Esophagus squamous epithelium (tissue), 5 donors: ENCODE results near the gene SAA1. TPM values are rescaled to one million over a fixed set of nuclear protein-coding genes. Genes with fewer than 3 reads are reported as not detected.
A peak's percentile ranks its signal among the peaks of the same experiment; 100 is the strongest.

Experiments
- DNase-seq: peaks from one replicate; lab custom pipeline; 2025; lab: John Stamatoyannopoulos, UW
- H3K27ac ChIP-seq, 4 donors: fragments of 200-600 bp; sonication (generic); one replicate each; pipeline ENCODE4 v1.5.1; 2016 to 2019; ENCODE audit warnings: mild to moderate bottlenecking in 1 of 4
- H3K27me3 ChIP-seq, 4 donors: fragments of 200-600 bp; sonication (generic); 1 replicate in 3 of 4; 2 replicates in 1 of 4; pipeline versions ENCODE4 v1.5.1 to v1.6.0; 2017 to 2021; ENCODE audit warnings: antibody characterized with exemption in 1 of 4
- H3K36me3 ChIP-seq, 3 donors: fragments of 200-600 bp; sonication (generic); one replicate each; pipeline ENCODE4 v1.5.1; 2016 to 2019
- H3K4me1 ChIP-seq, 3 donors: fragments of 200-600 bp; sonication (generic); one replicate each; pipeline ENCODE4 v1.5.1; 2017 to 2019
- H3K4me3 ChIP-seq, 4 donors: fragments of 200-600 bp; sonication (generic); 1 replicate in 3 of 4; 2 replicates in 1 of 4; pipeline ENCODE4 v1.5.1; 2016 to 2019; ENCODE audit warnings: mild to moderate bottlenecking in 2 of 4, moderate library complexity in 1 of 4
- H3K9me3 ChIP-seq, 3 donors: fragments of 200-600 bp; sonication (generic); one replicate each; pipeline ENCODE4 v1.5.1; 2016 to 2019
- CTCF ChIP-seq, 6 experiments: fragments of 450-650 bp in 4 of 6; fragments of 200-600 bp in 2 of 6; sonication (generic) in 2 of 6; IDR thresholded peaks; one replicate each; pipeline ENCODE4 v1.5.1; 2016 to 2019; ENCODE audit warnings: antibody characterized with exemption in 6 of 6, mild to moderate bottlenecking in 4 of 6, moderate library complexity in 4 of 6
- POLR2A ChIP-seq, 4 donors: fragments of 450-650 bp; IDR thresholded peaks; one replicate each; pipeline ENCODE4 v1.6.1; 2017; ENCODE audit warnings: antibody characterized with exemption in 4 of 4, mild to moderate bottlenecking in 4 of 4, moderate library complexity in 3 of 4
- WGBS, 2 donors: methylation state at CpG; one replicate each; pipeline ENCODE4 v1.1.5; 2018; 5-methylcytosine and 5-hydroxymethylcytosine counted together
- intact Hi-C: fragments of 100-400 bp; cut with DNase I; formaldehyde crosslinking; loops from one replicate; pipeline ENCODE4 v1.15.0; 2022
- small RNA-seq, 4 donors: library from RNA; depleted of rRNA; stranded (forward); fragments of <200 nt; gene quantifications; one replicate each; pipeline ENCODE3, GENCODE V24; 2016
- total RNA-seq, 4 donors: library from RNA; depleted of rRNA; stranded (reverse); fragments of >200 nt; gene quantifications; one replicate each; pipeline ENCODE4 v1.1.0, GENCODE V29; 2016
- donor health status: DM: yes; HTN: yes; CAD: no.

The SAA1 gene
- total RNA-seq, 4 donors from 2014 or later, result 2.3 to 207 (median 22.6) TPM

DNA sequence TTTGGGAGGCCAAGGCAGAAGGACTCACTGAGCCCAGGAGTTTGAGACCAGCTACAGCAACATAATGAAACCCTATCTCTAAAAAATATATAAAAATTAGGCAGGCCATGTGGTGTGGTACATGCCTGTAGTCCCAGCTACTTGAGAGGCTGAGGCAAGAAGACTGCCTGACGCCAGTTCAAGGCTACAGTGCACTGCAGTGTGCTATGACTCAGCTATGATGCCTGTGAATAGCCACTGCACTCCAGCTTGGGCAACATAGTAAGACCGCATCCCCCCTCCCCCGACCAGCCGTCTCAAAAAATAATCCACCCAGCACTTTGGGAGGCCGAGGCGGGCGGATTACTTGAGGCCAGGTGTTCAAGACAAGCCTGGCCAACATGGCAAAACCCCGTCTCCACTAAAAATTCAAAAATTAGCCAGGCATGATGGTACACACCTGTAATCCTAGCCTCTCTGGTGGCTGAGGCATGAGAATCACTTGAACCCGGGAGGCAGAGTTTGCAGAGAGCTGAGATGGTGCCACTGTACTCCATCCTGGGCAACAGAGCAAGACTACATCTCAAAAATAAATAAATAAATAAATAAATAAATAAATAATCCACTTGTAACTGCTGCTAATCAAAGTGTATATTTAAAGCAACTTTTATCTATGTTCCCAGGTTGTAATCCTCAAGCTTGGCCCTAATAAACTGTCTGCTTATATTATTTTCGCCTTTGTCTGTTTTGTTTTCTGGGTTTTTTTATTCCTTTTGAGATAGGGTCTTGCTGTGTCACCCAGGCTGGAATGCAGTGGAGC, 48.1 kb downstream of the SAA1 start:
- H3K4me3 ChIP-seq, result no peak overlapping the region
- WGBS, 2 donors, result 62 to 88% methylated on average over 4 to 5 of the region's 10 CpGs
- intact Hi-C loops, result no loop called here
- H3K9me3 ChIP-seq, result no peaks in the 10 kb centered on the region
- peak overlapping the region in 2 of 4 donors; percentile 62 to 76 for H3K27ac ChIP-seq
- H3K4me1 ChIP-seq, result peaks cover 15 to 45% (median 26%) of the 10 kb centered on the region in 3 donors
- no peaks in the 10 kb centered on the region for H3K27me3 ChIP-seq
- peaks cover 0 to 35% (median 3%) of the 10 kb centered on the region in 3 donors for H3K36me3 ChIP-seq
- no peak for DNase-seq
- TF ChIP-seq CTCF (IDR thresholded peaks at IDR 0.05) (no peak), POLR2A (IDR thresholded peaks at IDR 0.05) (no peak)

GRCh38 chr11:18314784-18315523, 48.9 kb downstream of the SAA1 start:
- Histone ChIP-seq H3K27ac (no peak overlapping the region), H3K36me3 (peaks cover 0 to 27% (median 0%) of the 10 kb centered on the region in 3 donors), H3K9me3 (no peaks in the 10 kb centered on the region), H3K4me3 (no peak overlapping the region), H3K27me3 (no peaks in the 10 kb centered on the region), H3K4me1 (peaks cover 15 to 49% (median 25%) of the 10 kb centered on the region in 3 donors)
- intact Hi-C loops, result no loop called here
- TF ChIP-seq CTCF (IDR thresholded peaks at IDR 0.05) (no peak), POLR2A (IDR thresholded peaks at IDR 0.05) (no peak)
- WGBS, 2 donors, result 85 to 87% methylated on average over 9 of the region's 9 CpGs
- no peak for DNase-seq

GRCh38 chr11:18315893-18316292, 49.8 kb downstream of the SAA1 start:
- TF ChIP-seq POLR2A (IDR thresholded peaks at IDR 0.05) (no peak), CTCF (IDR thresholded peaks at IDR 0.05) (no peak)
- WGBS, 2 donors, result 94 to 100% methylated on average over 1 to 2 of the region's 2 CpGs
- intact Hi-C loops, result no loop called here
- Histone ChIP-seq H3K9me3 (no peaks in the 10 kb centered on the region), H3K4me1 (peaks cover 21 to 51% (median 26%) of the 10 kb centered on the region in 3 donors), H3K4me3 (no peak overlapping the region), H3K36me3 (peaks cover 0 to 18% (median 0%) of the 10 kb centered on the region in 3 donors), H3K27ac (no peak overlapping the region), H3K27me3 (no peaks in the 10 kb centered on the region)
- DNase-seq, result no peak

GRCh38 chr11:18317551-18317950, 51.5 kb downstream of the SAA1 start:
- H3K27me3 ChIP-seq, result no peaks in the 10 kb centered on the region
- DNase-seq, result no peak
- 84% methylated on average over 4 of the region's 4 CpGs for WGBS, 2 donors
- intact Hi-C loops, result no loop called here
- H3K36me3 ChIP-seq, result peaks cover 0 to 15% (median 0%) of the 10 kb centered on the region in 3 donors
- no peak for TF ChIP-seq POLR2A (IDR thresholded peaks at IDR 0.05)
- TF ChIP-seq CTCF (IDR thresholded peaks at IDR 0.05), result no peak
- H3K4me1 ChIP-seq, result peaks cover 20 to 42% (median 20%) of the 10 kb centered on the region in 3 donors
- no peak overlapping the region for H3K4me3 ChIP-seq
- no peaks in the 10 kb centered on the region for H3K9me3 ChIP-seq
- H3K27ac ChIP-seq, result no peak overlapping the region

Small RNAs within 50 kb of the gene (small RNA-seq; reads per million reads assigned to genes)
- gene RNA5SP333, result 0 reads per million in 4 donors
- gene RNA5SP334, result 0 reads per million in 4 donors

Other genes starting within 250 kb of the SAA1 start
- under 1 TPM; 0.06 to 0.38 (median 0.15) TPM for gene TPH1, start 220.0 kb upstream of the SAA1 start, total RNA-seq
- gene SAAL1, start 160.2 kb upstream of the SAA1 start, total RNA-seq, result 10 to 100 TPM in 3 of 4 donors, 1 to 10 TPM in 1; 9.6 to 13.0 (median 12.8) TPM
- under 1 TPM in 2 of 4 donors, not detected in 2; 0.29 to 0.44 TPM for gene MRGPRX3, start 133.7 kb upstream of the SAA1 start, total RNA-seq
- gene MRGPRX4, start 93.4 kb upstream of the SAA1 start, total RNA-seq, result not detected
- 1 to 10 TPM in 1 of 4 donors, not detected in 3; 1.3 TPM for gene SAA4, start 29.5 kb upstream of the SAA1 start, total RNA-seq
- 10 to 100 TPM in 2 of 4 donors, 1 to 10 TPM in 1, not detected in 1; 5.4 to 79.8 (median 12.9) TPM for gene SAA2, start 17.6 kb upstream of the SAA1 start, total RNA-seq
- 10 to 100 TPM; 10.8 to 21.2 (median 15.5) TPM for gene HPS5, start 55.9 kb downstream of the SAA1 start, total RNA-seq
- gene GTF2H1, start 56.3 kb downstream of the SAA1 start, total RNA-seq, result 10 to 100 TPM; 33.5 to 77.4 (median 54.8) TPM
- 1,000 to 10,000 TPM in 1 of 4 donors, 100 to 1,000 TPM in 3; 515 to 1,072 (median 673) TPM for gene LDHA, start 128.3 kb downstream of the SAA1 start, total RNA-seq
- gene LDHC, start 146.1 kb downstream of the SAA1 start, total RNA-seq, result not detected
- not detected for gene LDHAL6A, start 189.6 kb downstream of the SAA1 start, total RNA-seq